IMR-90 (cell line): Measurements from ENCODE around the gene TMEM191B. TPM values are rescaled to one million over a fixed set of nuclear protein-coding genes. Genes with fewer than 3 reads are reported as not detected.
"Not testable (repeated sequence)": the region's sequence is repeated elsewhere in the genome, so short reads cannot be mapped to it uniquely, and the experiment has no call there.

Experiments used
- ATAC-seq: fragments of 200-7000 bp; cut with Tn5 transposase; 2 replicates; pipeline ENCODE4 v1.9.1; 2020; ENCODE audit warnings: low read depth, mild to moderate bottlenecking, moderate library complexity
- BruUV-seq: library from RNA; stranded (reverse); fragments of 400-500 nt; replicated peaks from 2 replicates; lab custom pipeline; 2021; lab: Mats Ljungman, UMichigan
- CTCF ChIA-PET: fragments of 300-600 bp; formaldehyde crosslinking; extraction: SDS; loops from one replicate; lab custom pipeline; 2021; ENCODE audit warnings: antibody characterized with exemption; lab: Yijun Ruan, JAX
- POLR2A ChIA-PET: fragments of 300-600 bp; sonication (Branson Sonifier 250); formaldehyde crosslinking; loops from one replicate; lab custom pipeline; 2022; ENCODE audit warnings: antibody characterized with exemption; ENCODE audit not compliant: unreplicated experiment; lab: Charles Lee
- DNase-seq: peaks from one replicate; pipeline ENCODE4 v3.0.0; 2013
- H2AFZ ChIP-seq: replicated peaks from 2 replicates; pipeline ENCODE3; 2013; ENCODE audit warnings: low read length, mild to moderate bottlenecking; ENCODE audit not compliant: poor library complexity
- H2AK5ac ChIP-seq: 2 replicates; pipeline ENCODE4 v1.6.1; 2013; ENCODE audit warnings: low read depth, low read length, inconsistent platforms
- H2AK9ac ChIP-seq: replicated peaks from 2 replicates; pipeline ENCODE3; 2013; ENCODE audit warnings: mild to moderate bottlenecking, low read depth, low read length, moderate library complexity; ENCODE audit not compliant: poor library complexity
- H2BK120ac ChIP-seq: 2 replicates; pipeline ENCODE4 v1.6.1; 2013; ENCODE audit warnings: low read depth, low read length, inconsistent platforms
- H2BK15ac ChIP-seq: 3 replicates; pipeline ENCODE4 v1.6.1; 2013; ENCODE audit warnings: low read depth, low read length, inconsistent platforms
- H2BK20ac ChIP-seq: 2 replicates; pipeline ENCODE4 v1.6.1; 2013; ENCODE audit warnings: low read depth, mild to moderate bottlenecking, inconsistent platforms, low read length, moderate library complexity
- H2BK5ac ChIP-seq: 2 replicates; pipeline ENCODE4 v1.6.1; 2013; ENCODE audit warnings: mild to moderate bottlenecking, low read depth, low read length, inconsistent platforms; ENCODE audit not compliant: poor library complexity, severe bottlenecking
- H3K14ac ChIP-seq: replicated peaks from 2 replicates; pipeline ENCODE4 v1.6.1; 2013; ENCODE audit warnings: low read depth, low read length, inconsistent platforms
- H3K18ac ChIP-seq: 2 replicates; pipeline ENCODE4 v1.6.1; 2013; ENCODE audit warnings: low read depth, low read length, control low read depth
- H3K23ac ChIP-seq: 2 replicates; pipeline ENCODE4 v1.6.1; 2013; ENCODE audit warnings: low read depth, low read length, inconsistent platforms
- H3K27ac ChIP-seq: 2 replicates; pipeline ENCODE4 v1.5.1; 2013; ENCODE audit warnings: mild to moderate bottlenecking, control low read depth, low read length; ENCODE audit not compliant: insufficient read depth
- H3K27me3 ChIP-seq: 2 replicates; pipeline ENCODE4 v1.6.1; 2013; ENCODE audit warnings: low read length; ENCODE audit not compliant: control insufficient read depth, insufficient read depth
- H3K36me3 ChIP-seq: 2 replicates; pipeline ENCODE4 v1.6.1; 2013; ENCODE audit warnings: low read length, mixed read lengths; ENCODE audit not compliant: control insufficient read depth, insufficient read depth
- H3K4ac ChIP-seq: 2 replicates; pipeline ENCODE4 v1.6.1; 2013; ENCODE audit warnings: low read depth, low read length, inconsistent platforms
- H3K4me1 ChIP-seq: 2 replicates; pipeline ENCODE4 v1.6.1; 2013; ENCODE audit warnings: low read length, mixed read lengths; ENCODE audit not compliant: control insufficient read depth, insufficient read depth
- H3K4me2 ChIP-seq: 2 replicates; pipeline ENCODE4 v1.6.1; 2013; ENCODE audit warnings: low read depth, mild to moderate bottlenecking, control low read depth, low read length, moderate library complexity
- H3K4me3 ChIP-seq: 2 replicates; pipeline ENCODE4 v1.5.1; 2013; ENCODE audit warnings: low read depth, mild to moderate bottlenecking, control low read depth, low read length, moderate library complexity; ENCODE audit not compliant: insufficient read depth
- H3K56ac ChIP-seq: 2 replicates; pipeline ENCODE4 v1.6.1; 2013; ENCODE audit warnings: low read length, inconsistent platforms; ENCODE audit not compliant: insufficient read depth; ENCODE audit errors: extremely low read depth
- H3K79me1 ChIP-seq, 2 experiments: 2 replicates each; pipeline ENCODE4 v1.6.1; 2013; ENCODE audit warnings: low read length in 2 of 2, inconsistent platforms in 1 of 2, low read depth in 1 of 2
- H3K9ac ChIP-seq: 2 replicates; pipeline ENCODE4 v1.6.1; 2013; ENCODE audit warnings: low read depth, low read length, control low read depth
- H3K9me1 ChIP-seq: 2 replicates; pipeline ENCODE4 v1.6.1; 2013; ENCODE audit warnings: low read length, inconsistent platforms; ENCODE audit not compliant: insufficient read depth
- H3K9me3 ChIP-seq: 2 replicates; pipeline ENCODE4 v1.6.1; 2013; ENCODE audit warnings: low read length; ENCODE audit not compliant: control insufficient read depth, insufficient read depth
- H4K20me1 ChIP-seq: 2 replicates; pipeline ENCODE4 v1.6.1; 2013; ENCODE audit warnings: low read length, inconsistent platforms; ENCODE audit not compliant: insufficient read depth
- H4K5ac ChIP-seq: 2 replicates; pipeline ENCODE4 v1.6.1; 2013; ENCODE audit warnings: mild to moderate bottlenecking, low read depth, low read length, control low read depth
- H4K8ac ChIP-seq, 2 experiments: 2 replicates each; pipeline ENCODE4 v1.6.1; 2013; ENCODE audit warnings: low read depth in 2 of 2, low read length in 2 of 2, control low read depth in 1 of 2, inconsistent platforms in 1 of 2
- H4K91ac ChIP-seq: 2 replicates; pipeline ENCODE4 v1.6.1; 2013; ENCODE audit warnings: low read depth, low read length, inconsistent platforms; ENCODE audit not compliant: insufficient read depth
- WGBS, 2 experiments: methylation state at CpG; one replicate each; pipeline versions ENCODE4 v1.1.5 to v1.1.7; 2013; ENCODE audit warnings: missing lambda C conversion rate in 2 of 2; ENCODE audit not compliant: insufficient read length in 1 of 2; ENCODE audit errors: extremely low coverage in 2 of 2; 5-methylcytosine and 5-hydroxymethylcytosine counted together
- dilution Hi-C: fragments of 300-500 bp; cut with HindIII; formaldehyde crosslinking; loops from one replicate; pipeline ENCODE4 v1.14.3; 2018; ENCODE audit warnings: low sequenced_read_pairs; ENCODE audit not compliant: unreplicated experiment
- in situ Hi-C: fragments of 300-500 bp; cut with MboI; formaldehyde crosslinking; loops from 3 replicates; pipeline ENCODE4 v1.14.3; 2019; ENCODE audit warnings: low sequenced_read_pairs, inconsistent platforms, mixed read lengths
- intact Hi-C: fragments of 100-400 bp; cut with micrococcal nuclease; formaldehyde crosslinking; loops from 2 replicates; pipeline ENCODE4 v1.10.0; 2022
- polyA plus RNA-seq, 3 experiments: library from polyadenylated mRNA; depleted of rRNA; stranded (reverse); fragments of >200 nt; gene quantifications; 2 replicates each; pipeline ENCODE4 v1.2.3, GENCODE V29; 2012; ENCODE audit warnings: low replicate concordance in 1 of 3
- total RNA-seq: library from RNA; depleted of rRNA; stranded (reverse); fragments of >200 nt; gene quantifications from 2 replicates; pipeline ENCODE4 v1.2.3, GENCODE V29; 2012

The TMEM191B gene
- total and polyA plus RNA-seq, 2 of the 4 experiments (the other 2 are of a cell fraction), result 0.80 TPM; not detected in 1

DNA sequence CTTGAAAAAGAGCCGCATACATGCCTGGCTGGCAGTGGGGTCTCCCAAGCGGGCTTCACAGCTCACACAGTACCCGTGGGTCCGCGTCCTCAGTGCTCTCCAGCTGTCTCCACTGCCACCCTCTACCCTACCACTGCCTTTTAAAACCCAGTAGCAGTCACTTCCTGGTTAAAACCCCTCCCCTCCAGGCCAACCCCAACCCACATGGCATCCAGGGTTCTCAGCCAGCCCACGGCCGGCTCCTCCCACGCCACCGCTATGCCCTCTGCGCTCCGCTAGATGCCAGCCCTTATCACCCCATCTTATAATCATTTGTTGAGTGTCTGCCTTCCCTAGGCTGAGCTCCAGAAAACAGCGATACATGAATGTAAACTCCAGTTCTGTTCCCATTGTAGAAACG, 47.0 kb downstream of the TMEM191B start:
- H2BK5ac ChIP-seq, in situ Hi-C loops, H3K23ac ChIP-seq, H3K4me1 ChIP-seq, DNase-seq, H3K27ac ChIP-seq, BruUV-seq, intact Hi-C loops, POLR2A ChIA-PET, H3K9me3 ChIP-seq, H4K91ac ChIP-seq, H3K9ac ChIP-seq, CTCF ChIA-PET, H3K4me3 ChIP-seq, H3K4me2 ChIP-seq, H3K36me3 ChIP-seq, dilution Hi-C loops, H4K5ac ChIP-seq, H2AK9ac ChIP-seq, H3K14ac ChIP-seq, H4K20me1 ChIP-seq, H2BK15ac ChIP-seq, H3K4ac ChIP-seq, H3K9me1 ChIP-seq, H4K8ac ChIP-seq, H2BK120ac ChIP-seq, H3K56ac ChIP-seq, H2AFZ ChIP-seq, H2BK20ac ChIP-seq, H2AK5ac ChIP-seq, H3K18ac ChIP-seq, H3K27me3 ChIP-seq, H3K79me1 ChIP-seq: not testable (repeated sequence)
- peak; percentile 8; the same call in 1 of the 2 replicates for ATAC-seq
- no CpG with 5 or more reads among the region's 13 CpGs for WGBS, 2 experiments

DNA sequence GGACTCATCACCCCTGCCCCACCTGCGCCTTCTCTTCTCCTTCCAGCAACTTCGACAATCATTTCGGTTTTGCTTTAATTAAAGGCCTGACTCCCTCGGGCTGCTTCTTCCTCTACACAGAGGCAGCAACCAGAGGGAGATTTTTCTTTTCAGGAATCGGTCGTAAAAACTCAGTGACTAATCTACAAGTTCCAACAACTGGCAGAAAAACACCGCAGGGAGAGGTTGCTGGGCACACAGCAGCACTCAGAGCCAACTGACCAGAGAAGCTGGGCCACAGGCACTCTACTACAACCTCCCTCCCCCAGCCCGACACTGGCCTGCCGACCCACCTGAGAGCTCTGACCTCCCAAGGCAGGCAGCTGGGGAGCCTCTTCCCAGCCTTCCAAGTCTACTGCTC, 48.1 kb downstream of the TMEM191B start:
- H3K18ac ChIP-seq, H3K79me1 ChIP-seq, H2AFZ ChIP-seq, H4K91ac ChIP-seq, H3K4me3 ChIP-seq, H4K20me1 ChIP-seq, H2AK9ac ChIP-seq, BruUV-seq, H3K4me2 ChIP-seq, dilution Hi-C loops, H2BK15ac ChIP-seq, H3K56ac ChIP-seq, DNase-seq, H3K9me1 ChIP-seq, H2BK120ac ChIP-seq, H3K27ac ChIP-seq, H2AK5ac ChIP-seq, H4K5ac ChIP-seq, H3K4me1 ChIP-seq, ATAC-seq, H3K9ac ChIP-seq, H3K14ac ChIP-seq, H3K23ac ChIP-seq, intact Hi-C loops, H3K9me3 ChIP-seq, H2BK5ac ChIP-seq, H4K8ac ChIP-seq, POLR2A ChIA-PET, H3K36me3 ChIP-seq, H3K4ac ChIP-seq, CTCF ChIA-PET, H2BK20ac ChIP-seq, in situ Hi-C loops, H3K27me3 ChIP-seq: not testable (repeated sequence)
- no CpG with 5 or more reads among the region's 9 CpGs for WGBS, 2 experiments
